Endothelial cell of umbilical vein (primary cell): ENCODE results near the gene FCGR3A.

Experiments used
- CTCF ChIP-seq, 2 donors: IDR thresholded peaks; 1 replicate in 1 of 2; 2 replicates in 1 of 2; pipeline ENCODE4 v1.5.1; 2011; ENCODE audit warnings: low read length in 2 of 2, mild to moderate bottlenecking in 2 of 2, moderate library complexity in 2 of 2, control low read depth in 1 of 2, inconsistent platforms in 1 of 2, low read depth in 1 of 2; ENCODE audit not compliant: insufficient read depth in 1 of 2; ENCODE audit errors: extremely low read depth in 1 of 2
- POLR2A ChIP-seq: IDR thresholded peaks from 2 replicates; pipeline ENCODE4 v1.6.1; 2012; ENCODE audit warnings: low read depth, mild to moderate bottlenecking, control low read depth, low read length
- TF ChIP-seq, protein P1 (sequence below): IDR thresholded peaks from 2 replicates; pipeline ENCODE4 v1.6.1; 2011; ENCODE audit not compliant: insufficient read depth, insufficient read length

- TF ChIP-seq, protein P1, sequence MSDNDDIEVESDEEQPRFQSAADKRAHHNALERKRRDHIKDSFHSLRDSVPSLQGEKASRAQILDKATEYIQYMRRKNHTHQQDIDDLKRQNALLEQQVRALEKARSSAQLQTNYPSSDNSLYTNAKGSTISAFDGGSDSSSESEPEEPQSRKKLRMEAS: no peak
- TF ChIP-seq CTCF (IDR thresholded peaks at IDR 0.05; ENCODE audit: extremely low read depth in 1 of 2, insufficient read depth in 1 of 2, low read depth in 1 of 2, low read length in 2 of 2) (no peak), POLR2A (no peak)
These were observed 46.8 kb downstream of the FCGR3A start for GRCh38 chr1:161502641-161503393.
